OCI-LY7 (cell line): ENCODE data around the gene GLB1L. TPM values are rescaled to one million over a fixed set of nuclear protein-coding genes. Genes with fewer than 3 reads are reported as not detected.
A peak's percentile ranks its signal among the peaks of the same experiment; 100 is the strongest.
"Not testable (repeated sequence)": the region's sequence is repeated elsewhere in the genome, so short reads cannot be mapped to it uniquely, and the experiment has no call there.

Source experiments
- BruUV-seq: library from RNA; stranded (reverse); fragments of 400-500 nt; replicated peaks from 2 replicates; lab custom pipeline; 2021; lab: Mats Ljungman, UMichigan
- CTCF ChIA-PET: fragments of 300-600 bp; sonication (Branson Sonifier 250); formaldehyde crosslinking; loops from one replicate; lab custom pipeline; 2022; ENCODE audit warnings: antibody characterized with exemption; ENCODE audit not compliant: unreplicated experiment; lab: Charles Lee
- POLR2A ChIA-PET: fragments of 300-600 bp; sonication (Branson Sonifier 250); formaldehyde crosslinking; loops from one replicate; lab custom pipeline; 2022; ENCODE audit warnings: antibody characterized with exemption; lab: Charles Lee
- DNase-seq: peaks from one replicate; pipeline ENCODE4 v3.0.0-alpha.2; 2015; ENCODE audit warnings: low spot score
- H2AFZ ChIP-seq: fragments of 200-600 bp; sonication (generic), shearing (Covaris generic); 2 replicates; pipeline ENCODE4 v1.6.1; 2014; ENCODE audit warnings: mild to moderate bottlenecking, antibody characterized with exemption, low read length, moderate library complexity
- H3K27ac ChIP-seq: fragments of 200-600 bp; sonication (generic); 2 replicates; pipeline ENCODE4 v1.5.1; 2014; ENCODE audit warnings: mixed run types, low read depth, mild to moderate bottlenecking, moderate library complexity, low read length, inconsistent platforms; ENCODE audit not compliant: poor library complexity, severe bottlenecking
- H3K36me3 ChIP-seq: fragments of 200-600 bp; sonication (generic); 2 replicates; pipeline ENCODE4 v1.6.1; 2014; ENCODE audit warnings: mild to moderate bottlenecking, antibody characterized with exemption, low read length, moderate library complexity, mixed read lengths; ENCODE audit not compliant: insufficient read depth
- H3K4me1 ChIP-seq: fragments of 200-600 bp; sonication (generic); 2 replicates; pipeline ENCODE4 v1.5.1; 2014; ENCODE audit warnings: mild to moderate bottlenecking, low read length; ENCODE audit not compliant: insufficient read depth, poor library complexity, severe bottlenecking
- H3K4me2 ChIP-seq: fragments of 200-600 bp; sonication (generic); 2 replicates; pipeline ENCODE4 v1.6.1; 2014; ENCODE audit warnings: mild to moderate bottlenecking, low read length
- H3K4me3 ChIP-seq: fragments of 200-600 bp; sonication (generic); 2 replicates; pipeline ENCODE4 v1.5.1; 2014; ENCODE audit warnings: mild to moderate bottlenecking, low read depth, low read length; ENCODE audit not compliant: poor library complexity, severe bottlenecking
- H3K79me2 ChIP-seq: fragments of 200-600 bp; sonication (generic); 2 replicates; pipeline ENCODE4 v1.6.1; 2016; ENCODE audit warnings: low read depth, mild to moderate bottlenecking, low read length, moderate library complexity, mixed read lengths; ENCODE audit not compliant: insufficient read depth
- H3K9me2 ChIP-seq: fragments of 200-600 bp; sonication (generic); 2 replicates; pipeline ENCODE4 v1.6.1; 2016; ENCODE audit warnings: mild to moderate bottlenecking, low read length, mixed read lengths; ENCODE audit not compliant: insufficient read depth
- H3K9me3 ChIP-seq: fragments of 200-600 bp; sonication (generic); 2 replicates; pipeline ENCODE4 v1.6.1; 2014; ENCODE audit warnings: mild to moderate bottlenecking, mixed run types, low read length, mixed read lengths
- H4K20me1 ChIP-seq: fragments of 200-600 bp; sonication (generic); 2 replicates; pipeline ENCODE4 v1.6.1; 2014; ENCODE audit warnings: mild to moderate bottlenecking, antibody characterized with exemption, low read length, moderate library complexity, mixed read lengths; ENCODE audit not compliant: insufficient read depth
- CTCF ChIP-seq: fragments of 200-600 bp; sonication (generic); conservative IDR thresholded peaks from 2 replicates; pipeline ENCODE4 v1.5.1; 2014; ENCODE audit warnings: mild to moderate bottlenecking, antibody characterized with exemption, low read length, moderate library complexity, mixed read lengths
- EZH2phosphoT487 ChIP-seq: fragments of 200-600 bp; sonication (generic); IDR thresholded peaks from 2 replicates; pipeline ENCODE4 v1.6.1; 2018; ENCODE audit warnings: low read depth, borderline replicate concordance, mild to moderate bottlenecking, mixed run types, antibody characterized with exemption, low read length, moderate library complexity, mixed read lengths
- intact Hi-C: fragments of 100-400 bp; cut with micrococcal nuclease; formaldehyde crosslinking; loops from one replicate; pipeline ENCODE4 v1.10.0; 2022; ENCODE audit not compliant: unreplicated experiment
- total RNA-seq, 2 experiments: library from RNA; depleted of rRNA in 1 of 2; stranded (reverse); fragments of >200 nt in 1 of 2; shearing (Covaris generic) in 1 of 2; gene quantifications; 2 replicates each; pipeline ENCODE4 v1.2.3, GENCODE V29; 2014 to 2022

GLB1L gene
- total RNA-seq, 2 experiments from 2014 or later, result 6.9 to 8.6 TPM

DNA sequence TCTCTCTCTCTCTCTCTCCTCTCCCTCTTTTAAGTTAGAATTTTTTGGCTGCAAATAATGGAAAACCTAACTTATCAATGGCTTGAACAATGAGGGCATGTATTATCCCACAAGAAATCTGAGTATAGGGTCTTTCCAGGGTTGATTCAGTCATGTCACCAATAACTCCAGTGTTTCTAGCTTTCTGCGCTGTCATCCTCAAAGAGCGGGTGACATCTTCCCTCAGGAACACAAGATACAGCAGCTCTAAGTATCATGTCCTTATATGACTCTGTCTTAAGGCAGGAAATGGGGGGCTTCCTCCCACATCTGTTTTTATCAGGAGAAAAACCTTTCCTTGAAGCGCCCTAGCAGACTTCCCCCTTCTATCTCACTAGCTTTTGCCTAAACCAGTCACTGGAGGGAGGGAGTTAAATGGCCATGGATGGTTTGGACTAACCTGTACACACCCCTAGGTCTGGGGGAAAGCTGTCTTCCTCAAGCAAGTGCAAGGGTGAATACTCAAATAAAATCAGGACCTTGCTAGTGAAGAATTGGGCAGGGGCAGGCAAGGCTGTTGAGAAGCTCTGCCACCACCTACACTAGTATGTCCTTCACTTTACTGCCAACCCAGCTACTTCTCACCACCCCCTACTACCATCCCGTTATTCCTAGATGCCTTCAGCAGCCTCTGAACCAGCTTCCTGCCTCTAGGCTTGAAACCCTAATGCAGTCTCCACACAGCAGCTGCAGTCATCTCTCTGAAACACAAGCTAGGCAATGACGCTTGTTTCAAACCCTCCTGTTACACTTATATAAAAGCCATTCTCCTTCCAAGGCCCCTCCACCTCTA is 16.0 kb upstream of the GLB1L start:
- no peaks in the 10 kb centered on the region for H3K36me3 ChIP-seq
- no TSS peak for BruUV-seq
- no peaks in the 10 kb centered on the region for H3K9me2 ChIP-seq
- CTCF ChIA-PET, result interaction anchor here (0.6 kb wide), 1 partner anchor 17 kb away, joined by 12 read pairs; no protein-coding TSS in a partner anchor
- no peak overlapping the region for H3K4me3 ChIP-seq
- TF ChIP-seq EZH2phosphoT487, result no peak
- no peak for TF ChIP-seq CTCF
- no peak for DNase-seq
- intact Hi-C loops, result no loop called here
- H3K27ac ChIP-seq, result no peak overlapping the region
- POLR2A ChIA-PET, result interaction anchor here (0.7 to 1.6 kb wide), 3 partner anchors 15 to 18 kb away, joined by 3 to 5 read pairs (median 4); partner anchors contain the start of gene DNAJB2
- H2AFZ ChIP-seq, result no peak overlapping the region
- H3K9me3 ChIP-seq, result no peaks in the 10 kb centered on the region
- no peak overlapping the region for H3K4me2 ChIP-seq
- H4K20me1 ChIP-seq, result no peaks in the 10 kb centered on the region
- peaks cover 8% of the 10 kb centered on the region for H3K4me1 ChIP-seq
- H3K79me2 ChIP-seq, result no peaks in the 10 kb centered on the region

DNA sequence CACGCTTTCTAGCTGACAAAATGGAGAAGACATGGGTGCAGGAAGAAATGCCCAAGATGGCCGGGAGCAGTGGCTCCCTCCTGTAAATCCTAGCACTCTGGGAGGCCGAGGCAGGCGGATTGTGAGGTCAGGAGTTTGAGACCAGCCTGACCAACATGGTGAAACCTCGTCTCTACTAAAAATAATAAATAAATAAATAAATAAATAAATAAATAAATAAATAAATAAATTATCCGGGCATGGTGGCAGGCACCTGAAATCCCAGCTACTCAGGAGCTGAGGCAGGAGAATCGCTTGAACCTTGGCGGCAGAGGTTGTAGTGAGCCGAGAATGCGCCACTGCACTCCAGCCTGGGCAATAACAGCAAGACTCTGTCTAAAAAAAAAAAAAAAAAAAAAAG is 13.7 kb upstream of the GLB1L start:
- intact Hi-C loops, result loop anchor here (10.0 kb wide), 1 partner anchor 364 kb away; no protein-coding TSS in a partner anchor
- H3K9me2 ChIP-seq, DNase-seq, CTCF ChIA-PET, H3K79me2 ChIP-seq, H3K36me3 ChIP-seq, H3K9me3 ChIP-seq, H2AFZ ChIP-seq, H3K27ac ChIP-seq, H3K4me3 ChIP-seq, H4K20me1 ChIP-seq, H3K4me2 ChIP-seq, BruUV-seq: not testable (repeated sequence)
- H3K4me1 ChIP-seq, result peaks cover 19% of the 10 kb centered on the region
- POLR2A ChIA-PET, result interaction anchor here (0.9 to 1.4 kb wide), 2 partner anchors 10 to 15 kb away, joined by 4 to 6 read pairs; no protein-coding TSS in a partner anchor

GRCh38 chr2:219254590-219255201 is 9.5 kb upstream of the GLB1L start:
- no peaks in the 10 kb centered on the region for H3K9me2 ChIP-seq
- H3K27ac ChIP-seq, result peak overlapping the region; percentile 96
- no peaks in the 10 kb centered on the region for H3K9me3 ChIP-seq
- BruUV-seq, result no TSS peak
- peaks cover 27% of the 10 kb centered on the region for H3K79me2 ChIP-seq
- H2AFZ ChIP-seq, result peak overlapping the region; percentile 49; the same call in 1 of the 2 replicates
- no peaks in the 10 kb centered on the region for H4K20me1 ChIP-seq
- peak overlapping the region; percentile 93 for H3K4me2 ChIP-seq
- peak overlapping the region; percentile 87 for H3K4me3 ChIP-seq
- TF ChIP-seq CTCF (0 out of 2 replicates have a peak, but pooled peaks have one; percentile 21), EZH2phosphoT487 (no peak)
- intact Hi-C loops, result loop anchor here (1.0 to 10.0 kb wide), 2 partner anchors 41 to 360 kb away; no protein-coding TSS in a partner anchor
- peaks cover 40% of the 10 kb centered on the region for H3K4me1 ChIP-seq
- peak; percentile 56 for DNase-seq
- peaks cover 27% of the 10 kb centered on the region for H3K36me3 ChIP-seq
- ChIA-PET POLR2A (interaction anchor here (1.0 to 1.9 kb wide), 7 partner anchors 9 to 48 kb away, joined by 3 to 15 read pairs (median 4); partner anchors contain the start of genes ANKZF1, ATG9A, GLB1L and STK16), CTCF (interaction anchor here (0.6 to 2.6 kb wide), 2 partner anchors 23 to 37 kb away, joined by 3 to 7 read pairs; partner anchors contain the start of gene DNAJB2)
